Activated CD4-positive, alpha-beta T cell treated with anti-CD3 and anti-CD28 coated beads, Interleukin-2, amount 10 ng/mL, durations not matched to agents 24 days and 14 days (primary cell): ENCODE results near the gene C2orf76. TPM values are rescaled to one million over a fixed set of nuclear protein-coding genes. Genes with fewer than 3 reads are reported as not detected.

ENCODE experiments used
- DNase-seq: peaks from one replicate; pipeline ENCODE4 v3.0.0; 2022
- H3K27ac Mint-ChIP-seq: one replicate; pipeline ENCODE4 v1.8.0; 2022; ENCODE audit warnings: mild to moderate bottlenecking, mixed read lengths
- H3K27me3 Mint-ChIP-seq: one replicate; pipeline ENCODE4 v1.8.0; 2022; ENCODE audit warnings: mixed read lengths
- H3K36me3 Mint-ChIP-seq: one replicate; pipeline ENCODE4 v1.8.0; 2022; ENCODE audit warnings: low read depth, mild to moderate bottlenecking, mixed read lengths
- H3K4me1 Mint-ChIP-seq: one replicate; pipeline ENCODE4 v1.8.0; 2021; ENCODE audit warnings: mixed read lengths
- H3K4me3 Mint-ChIP-seq: one replicate; pipeline ENCODE4 v1.8.0; 2022; ENCODE audit warnings: mild to moderate bottlenecking, moderate library complexity, mixed read lengths
- H3K9me3 Mint-ChIP-seq: one replicate; pipeline ENCODE4 v1.8.0; 2021; ENCODE audit warnings: mixed read lengths
- intact Hi-C: fragments of 100-400 bp; cut with micrococcal nuclease; formaldehyde crosslinking; loops from one replicate; pipeline ENCODE4 v1.15.1; 2023
- total RNA-seq: library from RNA; stranded (reverse); gene quantifications from 2 replicates; pipeline ENCODE4 v1.2.3, GENCODE V29; 2022

Gene C2orf76
- total RNA-seq, 1 donor from 2014 or later: 10.2 TPM

- Mint-ChIP-seq H3K4me1 (peaks cover 3% of the 10 kb centered on the region), H3K27ac (no peak overlapping the region), H3K9me3 (no peaks in the 10 kb centered on the region), H3K36me3 (no peaks in the 10 kb centered on the region), H3K4me3 (peak overlapping the region; percentile 39), H3K27me3 (no peaks in the 10 kb centered on the region)
- intact Hi-C loops: no loop called here
- peak; percentile 72 for DNase-seq
These were observed 27.6 kb downstream of the C2orf76 start for GRCh38 chr2:119338826-119339561.

GRCh38 chr2:119338272-119338671, 28.4 kb downstream of the C2orf76 start:
- H3K27ac Mint-ChIP-seq: no peak overlapping the region
- H3K27me3 Mint-ChIP-seq: no peaks in the 10 kb centered on the region
- DNase-seq: no peak
- intact Hi-C loops: no loop called here
- H3K36me3 Mint-ChIP-seq: no peaks in the 10 kb centered on the region
- no peak overlapping the region for H3K4me3 Mint-ChIP-seq
- peaks cover 3% of the 10 kb centered on the region for H3K4me1 Mint-ChIP-seq
- no peaks in the 10 kb centered on the region for H3K9me3 Mint-ChIP-seq

- DNase-seq: no peak
- no peaks in the 10 kb centered on the region for H3K9me3 Mint-ChIP-seq
- no peaks in the 10 kb centered on the region for H3K27me3 Mint-ChIP-seq
- H3K36me3 Mint-ChIP-seq: no peaks in the 10 kb centered on the region
- intact Hi-C loops: no loop called here
- H3K27ac Mint-ChIP-seq: no peak overlapping the region
- no peak overlapping the region for H3K4me3 Mint-ChIP-seq
- H3K4me1 Mint-ChIP-seq: peaks cover 3% of the 10 kb centered on the region
These were observed 28.9 kb downstream of the C2orf76 start for GRCh38 chr2:119337749-119338148.

- Mint-ChIP-seq H3K27ac (no peak overlapping the region), H3K4me3 (no peak overlapping the region), H3K4me1 (no peaks in the 10 kb centered on the region), H3K9me3 (no peaks in the 10 kb centered on the region), H3K27me3 (peaks cover 2% of the 10 kb centered on the region), H3K36me3 (no peaks in the 10 kb centered on the region)
- no peak for DNase-seq
- intact Hi-C loops: no loop called here
These were observed 32.8 kb downstream of the C2orf76 start for GRCh38 chr2:119333833-119334232.

- H3K27ac Mint-ChIP-seq: no peak overlapping the region
- DNase-seq: no peak
- H3K9me3 Mint-ChIP-seq: no peaks in the 10 kb centered on the region
- intact Hi-C loops: no loop called here
- H3K36me3 Mint-ChIP-seq: no peaks in the 10 kb centered on the region
- no peaks in the 10 kb centered on the region for H3K4me1 Mint-ChIP-seq
- H3K4me3 Mint-ChIP-seq: no peak overlapping the region
- peaks cover 2% of the 10 kb centered on the region for H3K27me3 Mint-ChIP-seq
These were observed 33.3 kb downstream of the C2orf76 start for GRCh38 chr2:119333360-119333759.

- no peaks in the 10 kb centered on the region for H3K36me3 Mint-ChIP-seq
- H3K27me3 Mint-ChIP-seq: peaks cover 2% of the 10 kb centered on the region
- no peak overlapping the region for H3K27ac Mint-ChIP-seq
- intact Hi-C loops: no loop called here
- no peak for DNase-seq
- no peaks in the 10 kb centered on the region for H3K9me3 Mint-ChIP-seq
- no peaks in the 10 kb centered on the region for H3K4me1 Mint-ChIP-seq
- no peak overlapping the region for H3K4me3 Mint-ChIP-seq
These were observed 33.7 kb downstream of the C2orf76 start for GRCh38 chr2:119332953-119333352.

- intact Hi-C loops: no loop called here
- Mint-ChIP-seq H3K4me3 (no peak overlapping the region), H3K27me3 (peaks cover 2% of the 10 kb centered on the region), H3K36me3 (no peaks in the 10 kb centered on the region), H3K4me1 (no peaks in the 10 kb centered on the region), H3K9me3 (no peaks in the 10 kb centered on the region), H3K27ac (no peak overlapping the region)
- DNase-seq: peak; percentile 20
These were observed 39.2 kb downstream of the C2orf76 start for GRCh38 chr2:119327431-119327830.

GRCh38 chr2:119326938-119327337, 39.7 kb downstream of the C2orf76 start:
- Mint-ChIP-seq H3K9me3 (no peaks in the 10 kb centered on the region), H3K27ac (no peak overlapping the region), H3K36me3 (no peaks in the 10 kb centered on the region), H3K4me1 (no peaks in the 10 kb centered on the region), H3K4me3 (no peak overlapping the region), H3K27me3 (peaks cover 2% of the 10 kb centered on the region)
- intact Hi-C loops: no loop called here
- DNase-seq: no peak

- intact Hi-C loops: no loop called here
- H3K27me3 Mint-ChIP-seq: no peaks in the 10 kb centered on the region
- H3K27ac Mint-ChIP-seq: no peak overlapping the region
These were observed 41.9 kb downstream of the C2orf76 start for GRCh38 chr2:119324685-119325270.

GRCh38 chr2:119323459-119323858, 43.2 kb downstream of the C2orf76 start:
- H3K27ac Mint-ChIP-seq: no peak overlapping the region
- peaks cover 2% of the 10 kb centered on the region for H3K27me3 Mint-ChIP-seq
- no peak overlapping the region for H3K4me3 Mint-ChIP-seq
- H3K9me3 Mint-ChIP-seq: no peaks in the 10 kb centered on the region
- H3K36me3 Mint-ChIP-seq: no peaks in the 10 kb centered on the region
- no peaks in the 10 kb centered on the region for H3K4me1 Mint-ChIP-seq
- no peak for DNase-seq
- intact Hi-C loops: no loop called here

More at GRCh38 chr2:119324685-119325270, 41.9 kb downstream of the C2orf76 start:
- DNase-seq: no peak
- no peak overlapping the region for H3K4me3 Mint-ChIP-seq
- H3K9me3 Mint-ChIP-seq: no peaks in the 10 kb centered on the region
- H3K4me1 Mint-ChIP-seq: no peaks in the 10 kb centered on the region
- no peaks in the 10 kb centered on the region for H3K36me3 Mint-ChIP-seq

GRCh38 chr2:119319593-119319992, 47.0 kb downstream of the C2orf76 start:
- no peaks in the 10 kb centered on the region for H3K9me3 Mint-ChIP-seq

GRCh38 chr2:119317554-119317953, 49.1 kb downstream of the C2orf76 start:
- DNase-seq: no peak
- intact Hi-C loops: no loop called here
- H3K9me3 Mint-ChIP-seq: no peaks in the 10 kb centered on the region
- H3K4me3 Mint-ChIP-seq: no peak overlapping the region
- peaks cover 2% of the 10 kb centered on the region for H3K27me3 Mint-ChIP-seq
- H3K4me1 Mint-ChIP-seq: no peaks in the 10 kb centered on the region
- no peaks in the 10 kb centered on the region for H3K36me3 Mint-ChIP-seq
- H3K27ac Mint-ChIP-seq: no peak overlapping the region

More at GRCh38 chr2:119319593-119319992, 47.0 kb downstream of the C2orf76 start:
- H3K4me1 Mint-ChIP-seq: no peaks in the 10 kb centered on the region
- H3K27ac Mint-ChIP-seq: no peak overlapping the region
- DNase-seq: no peak
- H3K4me3 Mint-ChIP-seq: no peak overlapping the region
- intact Hi-C loops: no loop called here
- H3K27me3 Mint-ChIP-seq: peaks cover 2% of the 10 kb centered on the region
- H3K36me3 Mint-ChIP-seq: no peaks in the 10 kb centered on the region

- Mint-ChIP-seq H3K36me3 (no peaks in the 10 kb centered on the region), H3K4me3 (no peak overlapping the region), H3K27ac (no peak overlapping the region), H3K4me1 (no peaks in the 10 kb centered on the region), H3K9me3 (no peaks in the 10 kb centered on the region), H3K27me3 (peaks cover 2% of the 10 kb centered on the region)
- intact Hi-C loops: no loop called here
- DNase-seq: no peak
These were observed 50.6 kb downstream of the C2orf76 start for GRCh38 chr2:119316066-119316465.

GRCh38 chr2:119315241-119315925, 51.3 kb downstream of the C2orf76 start:
- no peak overlapping the region for H3K27ac Mint-ChIP-seq

More at GRCh38 chr2:119315241-119315925, 51.3 kb downstream of the C2orf76 start:
- no peak for DNase-seq
- intact Hi-C loops: no loop called here
- H3K4me1 Mint-ChIP-seq: no peaks in the 10 kb centered on the region
- H3K36me3 Mint-ChIP-seq: no peaks in the 10 kb centered on the region
- H3K9me3 Mint-ChIP-seq: no peaks in the 10 kb centered on the region
- H3K27me3 Mint-ChIP-seq: peaks cover 2% of the 10 kb centered on the region
- H3K4me3 Mint-ChIP-seq: no peak overlapping the region
